GM21723 (cell line): ENCODE results near the gene PPA1.
"Not testable (repeated sequence)": the region's sequence is repeated elsewhere in the genome, so short reads cannot be mapped to it uniquely, and the experiment has no call there.

Experiments
- ATAC-seq: cut with Tn5 transposase; IDR thresholded peaks from one replicate; pipeline ENCODE4 v1.9.1; 2021; ENCODE audit warnings: mild to moderate bottlenecking, moderate library complexity; ENCODE audit not compliant: unreplicated experiment

PPA1 gene

DNA sequence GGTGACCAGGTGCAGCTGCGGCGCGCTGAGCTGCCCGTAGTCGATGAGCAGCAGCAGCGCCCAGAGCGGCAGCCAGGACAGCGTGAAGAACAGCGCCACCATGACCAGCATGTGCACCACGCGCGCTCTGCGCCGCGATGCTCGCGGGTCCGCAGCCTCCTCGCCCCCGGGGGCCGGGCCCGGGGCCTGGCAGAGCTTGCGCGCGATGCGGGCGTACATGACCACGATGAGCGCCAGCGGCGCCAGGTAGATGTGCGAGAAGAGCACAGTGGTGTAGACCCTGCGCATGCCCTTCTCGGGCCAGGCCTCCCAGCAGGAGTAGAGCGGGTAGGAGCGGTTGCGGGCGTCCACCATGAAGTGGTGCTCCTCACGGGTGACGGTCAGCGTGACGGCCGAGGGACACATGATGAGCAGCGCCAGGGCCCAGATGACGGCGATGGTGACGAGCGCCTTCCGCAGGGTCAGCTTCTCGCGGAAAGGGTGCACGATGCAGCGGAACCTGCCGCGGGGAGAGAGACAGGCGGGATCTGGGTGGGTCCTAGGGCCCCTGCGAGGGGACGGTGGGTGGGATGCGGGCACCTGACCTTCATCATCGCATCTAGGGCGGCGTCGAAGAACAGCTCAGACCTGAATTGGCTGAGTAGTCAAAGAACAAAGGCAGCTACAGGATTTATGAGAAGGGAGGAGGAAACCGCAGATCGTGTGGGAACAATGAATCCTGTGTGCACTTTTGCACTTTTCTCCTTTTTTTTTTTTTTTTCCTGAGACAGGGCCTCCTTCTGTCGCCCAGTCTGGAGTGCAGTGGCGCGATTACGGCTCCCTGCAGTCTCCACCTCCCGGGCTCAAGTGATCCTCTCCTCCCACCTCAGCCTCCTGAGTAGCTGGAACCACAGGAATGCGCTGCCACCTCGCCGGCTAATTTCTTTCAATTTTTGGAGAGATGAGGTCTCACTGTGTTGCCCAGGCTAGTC lies 22.4 kb upstream of the PPA1 start:
- ATAC-seq, result no peak

- ATAC-seq, result no peak
Measured at GRCh38 chr10:70254778-70255328, 21.6 kb upstream of the PPA1 start.

- no peak for ATAC-seq
Measured at GRCh38 chr10:70253878-70254765, 20.9 kb upstream of the PPA1 start.

- ATAC-seq, result no peak
Measured at GRCh38 chr10:70250961-70251680, 17.9 kb upstream of the PPA1 start.

DNA sequence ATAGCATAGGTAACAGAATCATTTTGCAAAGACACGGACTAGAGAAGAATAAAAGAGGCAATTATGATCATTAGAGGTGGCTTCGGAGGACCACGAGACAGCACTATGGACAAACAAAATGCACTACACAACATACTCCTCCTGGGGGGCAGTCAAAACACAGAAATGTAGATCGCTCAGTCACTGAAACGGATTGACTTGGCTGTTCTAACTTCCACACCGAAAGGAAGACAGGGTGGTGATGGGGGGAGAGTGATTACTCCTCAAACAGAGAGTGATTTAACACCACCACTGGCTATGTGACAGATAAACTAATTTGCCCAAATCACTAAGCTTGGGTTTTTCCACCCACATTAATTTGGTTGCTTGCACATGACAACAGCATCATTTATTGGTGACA lies 14.1 kb upstream of the PPA1 start:
- ATAC-seq, result no peak

GRCh38 chr10:70241081-70241480 lies 7.9 kb upstream of the PPA1 start:
- ATAC-seq, result no peak

DNA sequence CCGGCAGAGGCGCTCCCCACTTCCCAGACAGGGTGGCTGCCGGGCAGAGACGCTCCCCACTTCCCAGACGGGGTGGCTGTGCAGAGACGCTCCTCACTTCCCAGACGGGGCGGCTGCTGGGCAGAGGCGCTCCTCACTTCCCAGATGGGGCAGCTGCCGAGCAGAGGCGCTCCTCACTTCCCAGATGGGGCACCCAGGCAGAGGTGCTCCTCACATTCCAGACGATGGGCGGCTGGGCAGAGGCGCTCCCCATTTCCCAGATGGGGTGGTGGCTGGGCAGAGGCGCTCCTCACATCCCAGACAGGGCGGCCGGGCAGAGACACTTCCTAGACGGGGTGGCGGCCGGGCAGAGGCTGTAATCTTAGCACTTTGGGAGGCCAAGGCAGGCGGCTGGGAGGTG lies 6.8 kb upstream of the PPA1 start:
- not testable (repeated sequence) for ATAC-seq

DNA sequence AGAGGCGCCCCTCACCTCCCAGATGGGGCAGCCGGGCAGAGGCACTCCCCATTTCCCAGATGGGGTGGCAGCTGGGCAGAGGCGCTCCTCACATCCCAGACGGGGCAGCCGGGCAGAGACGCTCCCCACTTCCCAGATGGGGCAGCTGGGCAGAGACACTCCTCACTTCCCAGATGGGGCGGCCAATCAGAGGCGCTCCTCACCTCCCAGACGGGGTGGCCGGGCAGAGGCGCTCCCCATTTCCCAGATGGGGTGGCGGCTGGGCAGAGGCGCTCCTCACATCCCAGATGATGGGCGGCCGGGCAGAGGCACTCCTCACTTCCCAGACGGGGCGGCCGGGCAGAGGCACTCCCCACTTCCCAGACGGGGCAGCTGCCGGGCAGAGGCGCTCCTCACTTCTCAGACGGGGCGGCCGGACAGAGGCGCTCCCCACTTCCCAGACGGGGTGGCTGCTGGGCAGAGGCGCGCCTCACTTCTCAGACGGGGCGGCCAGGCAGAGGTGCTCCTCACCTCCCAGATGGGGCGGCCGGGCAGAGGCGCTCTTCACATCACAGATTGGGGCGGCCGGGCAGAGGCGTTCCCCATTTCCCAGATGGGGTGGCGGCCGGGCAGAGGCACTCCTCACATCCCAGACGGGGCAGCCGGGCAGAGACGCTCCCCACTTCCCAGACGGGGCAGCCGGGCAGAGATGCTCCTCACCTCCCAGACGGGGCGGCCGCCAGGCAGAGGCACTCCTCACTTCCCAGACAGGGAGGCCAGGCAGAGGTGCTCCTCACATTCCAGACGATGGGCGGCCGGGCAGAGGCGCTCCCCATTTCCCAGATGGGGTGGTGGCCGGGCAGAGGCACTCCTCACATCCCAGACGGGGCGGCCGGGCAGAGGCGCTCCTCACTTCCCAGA lies 6.1 kb upstream of the PPA1 start:
- not testable (repeated sequence) for ATAC-seq

GRCh38 chr10:70237958-70238536 lies 4.8 kb upstream of the PPA1 start:
- ATAC-seq, result not testable (repeated sequence)

- no peak for ATAC-seq
Measured at GRCh38 chr10:70234668-70235447, 1.6 kb upstream of the PPA1 start.

DNA sequence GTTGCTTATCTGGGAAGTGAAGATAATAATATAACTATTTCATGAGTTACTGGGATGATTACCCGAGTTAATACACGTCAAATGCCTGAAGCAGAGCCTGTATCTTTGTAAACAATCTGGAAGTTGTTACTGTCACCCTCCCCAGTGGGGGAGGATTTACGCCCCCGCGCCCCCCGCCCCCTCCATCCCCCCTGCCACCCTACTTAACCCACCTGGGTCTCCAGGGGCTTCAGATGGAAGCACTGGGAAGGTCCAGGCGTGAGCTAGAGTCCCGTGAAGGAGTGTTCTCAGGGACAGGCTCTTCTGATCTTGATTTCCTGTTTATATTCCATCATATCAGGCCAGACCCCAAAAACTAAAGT lies 691 bp upstream of the PPA1 start:
- ATAC-seq, result no peak

- no peak for ATAC-seq
Measured at GRCh38 chr10:70232859-70233108, 445 bp downstream of the PPA1 start.

- ATAC-seq, result no peak
Measured at GRCh38 chr10:70232155-70232858, 922 bp downstream of the PPA1 start.

- no peak for ATAC-seq
Measured at GRCh38 chr10:70228491-70228890, 4.7 kb downstream of the PPA1 start.

- no peak for ATAC-seq
Measured at GRCh38 chr10:70227548-70228320, 5.5 kb downstream of the PPA1 start.

DNA sequence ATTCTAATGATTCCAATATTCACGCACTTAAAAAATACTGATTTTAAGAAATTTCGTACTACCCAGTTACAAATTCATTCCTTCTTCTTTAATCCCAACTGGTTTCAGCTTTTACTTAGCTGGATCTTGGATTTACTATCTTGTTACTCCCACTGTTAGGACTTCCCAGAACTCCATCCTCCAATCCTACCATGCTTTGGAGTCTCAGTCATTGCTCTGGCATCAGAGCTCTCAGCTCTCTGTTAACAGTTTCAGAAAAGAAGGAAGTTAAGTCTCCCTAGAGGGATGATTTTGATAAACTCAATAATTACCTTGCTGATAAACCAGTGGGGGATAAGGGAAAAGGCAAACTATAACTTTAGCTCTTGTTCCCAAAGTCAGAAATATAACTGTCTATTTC lies 9.5 kb downstream of the PPA1 start:
- no peak for ATAC-seq

GRCh38 chr10:70222811-70223447 lies 10.3 kb downstream of the PPA1 start:
- not testable (repeated sequence) for ATAC-seq
